Heart left ventricle (tissue), 13 donors: ENCODE results near the gene ZNF326.

Experiments
- CTCF ChIP-seq, 12 donors: fragments of 200-600 bp; sonication (generic) in 4 of 12; IDR thresholded peaks; one replicate each; pipeline versions ENCODE4 v1.5.0 to v1.8.0; 2018 to 2022; ENCODE audit warnings: antibody characterized with exemption in 12 of 12, mild to moderate bottlenecking in 5 of 12
- POLR2A ChIP-seq, 2 donors: fragments of 450-650 bp; IDR thresholded peaks; one replicate each; pipeline ENCODE4 v1.6.1; 2017; ENCODE audit warnings: antibody characterized with exemption in 2 of 2, mild to moderate bottlenecking in 2 of 2, moderate library complexity in 2 of 2
- donor health status: ischemic (EF 13 %, LVEDD 7.1; RV severe dilation, severe dysfunction).
- donor health status: DM: no; HTN: yes; CAD: no.
- donor health status: DM: no; HTN: no; CAD: no.
- donor health status: ischemic (EF 25% LVEDD 6.9; RV normal size, moderate dysfunction).
- donor health status: ischemic (EF 25% LVEDD 5.7; RV mildly dilated, moderate dysfunction).
- donor health status: ischemic (EF 35%, LVEDD 5.7; RV mildly dilated, moderate dysfunction).
- donor health status: nonischemic (EF 11% LVEDD 7.7; RV severe dilation, severe dysfunction).
- donor health status: DM: yes; HTN: yes; CAD: no.
- donor health status: PGD.
- donor health status: ischemic (EF 29% LVEDD 5.4; RV normal size, mild dysfunction).
- donor health status: nonischemic (EF 23%, LVEDD 6.1; RV moderate dilation, normal function).

- TF ChIP-seq CTCF (IDR thresholded peaks at IDR 0.05), result no peak
- no peak for TF ChIP-seq POLR2A (IDR thresholded peaks at IDR 0.05)
These were observed 6.2 kb downstream of the ZNF326 start for GRCh38 chr1:90000934-90001676.
